Stomach (tissue), 9 donors: ENCODE data around the gene OR52K1. TPM values are rescaled to one million over a fixed set of nuclear protein-coding genes. Genes with fewer than 3 reads are reported as not detected.
A peak's percentile ranks its signal among the peaks of the same experiment; 100 is the strongest.
"Not testable (repeated sequence)": the region's sequence is repeated elsewhere in the genome, so short reads cannot be mapped to it uniquely, and the experiment has no call there.

Experiments
- DNase-seq, 2 donors: peaks; one replicate each; pipeline versions ENCODE4 v3.0.0 to v3.0.0-alpha.2; 2013 to 2019
- H3K27ac ChIP-seq, 5 donors: fragments of 200-600 bp in 4 of 5; sonication (generic) in 4 of 5; one replicate each; pipeline ENCODE4 v1.5.1; 2013 to 2019; ENCODE audit warnings: mild to moderate bottlenecking in 1 of 5, moderate library complexity in 1 of 5
- H3K27me3 ChIP-seq, 3 donors: fragments of 200-600 bp; sonication (generic); one replicate each; pipeline ENCODE4 v1.5.1; 2017 to 2019; ENCODE audit warnings: mixed run types in 1 of 3
- H3K36me3 ChIP-seq, 4 donors: fragments of 200-600 bp; sonication (generic); 1 replicate in 3 of 4; 2 replicates in 1 of 4; pipeline ENCODE4 v1.5.1; 2016 to 2019
- H3K4me1 ChIP-seq, 4 donors: fragments of 200-600 bp; sonication (generic); one replicate each; pipeline ENCODE4 v1.5.1; 2016 to 2019
- H3K4me3 ChIP-seq, 4 donors: fragments of 200-600 bp; sonication (generic) in 3 of 4; one replicate each; pipeline ENCODE4 v1.5.1; 2016 to 2019; ENCODE audit warnings: mild to moderate bottlenecking in 1 of 4
- H3K9me3 ChIP-seq, 4 donors: fragments of 200-600 bp; sonication (generic); one replicate each; pipeline ENCODE4 v1.5.1; 2016 to 2019
- CTCF ChIP-seq, 7 experiments: fragments of 450-650 bp in 4 of 7; fragments of 200-600 bp in 3 of 7; sonication (generic) in 3 of 7; IDR thresholded peaks; one replicate each; pipeline ENCODE4 v1.5.1; 2016 to 2019; ENCODE audit warnings: antibody characterized with exemption in 7 of 7, control low read depth in 2 of 7, mild to moderate bottlenecking in 1 of 7
- EP300 ChIP-seq: sonication (generic); formaldehyde crosslinking; IDR thresholded peaks from one replicate; pipeline ENCODE4 v1.6.1; 2017; ENCODE audit warnings: antibody characterized with exemption
- POLR2A ChIP-seq, 4 donors: fragments of 450-650 bp; IDR thresholded peaks; one replicate each; pipeline ENCODE4 v1.6.1; 2016; ENCODE audit warnings: antibody characterized with exemption in 4 of 4, control low read depth in 2 of 4, mild to moderate bottlenecking in 1 of 4, moderate library complexity in 1 of 4
- POLR2AphosphoS5 ChIP-seq, 3 donors: sonication (generic); formaldehyde crosslinking; IDR thresholded peaks; one replicate each; pipeline ENCODE4 v1.6.1; 2016; ENCODE audit warnings: antibody characterized with exemption in 3 of 3
- WGBS, 5 donors: extraction: QIAGEN DNeasy Blood & Tissue Kit in 3 of 5; methylation state at CpG; one replicate each; pipeline versions ENCODE4 v1.1.5 to v1.1.7; 2013 to 2018; 5-methylcytosine and 5-hydroxymethylcytosine counted together
- intact Hi-C: fragments of 100-400 bp; cut with DNase I; formaldehyde crosslinking; loops from one replicate; pipeline ENCODE4 v1.15.1; 2023; ENCODE audit warnings: low total_unique reads
- polyA plus RNA-seq, 3 donors: library from polyadenylated mRNA; stranded (reverse); fragments of 200-250 nt; gene quantifications; one replicate each; pipeline ENCODE4 v1.2.3, GENCODE V29; 2013
- total RNA-seq, 5 donors: library from RNA; depleted of rRNA; stranded (reverse); fragments of >200 nt; gene quantifications; one replicate each; pipeline versions ENCODE4 v1.1.0 to v1.2.3, GENCODE V29; 2014 to 2016
- donor health status: healthy with polysubstance abuse.
- donor health status: Bipolar disorder and iron deficiency.
- donor health status: healthy.

OR52K1 gene
- total and polyA plus RNA-seq, 8 donors: not detected

- TF ChIP-seq POLR2A (IDR thresholded peaks at IDR 0.05) (no peak), POLR2AphosphoS5 (IDR thresholded peaks at IDR 0.05) (no peak), CTCF (IDR thresholded peaks at IDR 0.05) (no peak), EP300 (no peak)
- intact Hi-C loops: no loop called here
- Histone ChIP-seq H3K27me3 (peaks cover 0 to 10% (median 0%) of the 10 kb centered on the region in 3 donors), H3K9me3 (no peaks in the 10 kb centered on the region), H3K4me3 (no peak overlapping the region), H3K27ac (no peak overlapping the region), H3K4me1 (no peaks in the 10 kb centered on the region), H3K36me3 (no peaks in the 10 kb centered on the region)
- DNase-seq: no peak
- WGBS, 5 donors: 57 to 95% (median 81%) methylated on average over 1 of the region's 1 CpG
Measured at GRCh38 chr11:4523666-4524065, 41.2 kb downstream of the OR52K1 start.

GRCh38 chr11:4527926-4528325, 45.5 kb downstream of the OR52K1 start:
- no peak for DNase-seq
- TF ChIP-seq EP300 (no peak), CTCF (IDR thresholded peaks at IDR 0.05) (no peak), POLR2AphosphoS5 (IDR thresholded peaks at IDR 0.05) (no peak), POLR2A (IDR thresholded peaks at IDR 0.05) (no peak)
- Histone ChIP-seq H3K36me3 (no peaks in the 10 kb centered on the region), H3K9me3 (no peaks in the 10 kb centered on the region), H3K27ac (no peak overlapping the region), H3K4me3 (no peak overlapping the region), H3K4me1 (peaks cover 0 to 3% (median 0%) of the 10 kb centered on the region in 4 donors), H3K27me3 (peaks cover 0 to 4% (median 0%) of the 10 kb centered on the region in 3 donors)
- intact Hi-C loops: no loop called here
- 90 to 96% (median 91%) methylated on average over 2 of the region's 2 CpGs for WGBS, 5 donors

- H3K27ac ChIP-seq, H3K27me3 ChIP-seq, H3K36me3 ChIP-seq, intact Hi-C loops, H3K4me1 ChIP-seq, DNase-seq, H3K9me3 ChIP-seq, H3K4me3 ChIP-seq: not testable (repeated sequence)
- 33 to 52% (median 44%) methylated on average over 10 to 11 of the region's 11 CpGs for WGBS, 5 donors
Measured at GRCh38 chr11:4531686-4532085, 49.2 kb downstream of the OR52K1 start.

GRCh38 chr11:4539603-4540219, 57.3 kb downstream of the OR52K1 start:
- H3K27ac ChIP-seq: no peak overlapping the region
- WGBS, 5 donors: 19 to 27% (median 22%) methylated on average over 3 of the region's 3 CpGs
- no peaks in the 10 kb centered on the region for H3K36me3 ChIP-seq
- no peak overlapping the region for H3K4me3 ChIP-seq
- H3K4me1 ChIP-seq: peaks cover 0 to 6% (median 0%) of the 10 kb centered on the region in 4 donors
- intact Hi-C loops: loop anchor here (10.0 kb wide), 1 partner anchor 355 kb away; no protein-coding TSS in a partner anchor
- H3K27me3 ChIP-seq: no peaks in the 10 kb centered on the region
- H3K9me3 ChIP-seq: no peaks in the 10 kb centered on the region
- peak; percentile 60 to 73 for DNase-seq
- peak in 1 of 3 donors; percentile 13 for TF ChIP-seq POLR2AphosphoS5 (IDR thresholded peaks at IDR 0.05)
- TF ChIP-seq EP300: no peak
- TF ChIP-seq CTCF (IDR thresholded peaks at IDR 0.05): peak in 4 of 7 experiments; percentile 53 to 63 (median 57)

- no peaks in the 10 kb centered on the region for H3K27me3 ChIP-seq
- H3K9me3 ChIP-seq: no peaks in the 10 kb centered on the region
- 27 to 48% (median 33%) methylated on average over 1 of the region's 1 CpG for WGBS, 5 donors
- no peaks in the 10 kb centered on the region for H3K36me3 ChIP-seq
- H3K4me3 ChIP-seq: no peak overlapping the region
- intact Hi-C loops: loop anchor here (10.0 kb wide), 1 partner anchor 356 kb away; no protein-coding TSS in a partner anchor
- H3K4me1 ChIP-seq: peaks cover 0 to 6% (median 0%) of the 10 kb centered on the region in 4 donors
- DNase-seq: no peak
- TF ChIP-seq CTCF (IDR thresholded peaks at IDR 0.05) (no peak), POLR2A (IDR thresholded peaks at IDR 0.05) (no peak)
- no peak overlapping the region for H3K27ac ChIP-seq
Measured at GRCh38 chr11:4541071-4541470, 58.6 kb downstream of the OR52K1 start.
